HepG2 (cell line): Measurements from ENCODE around the gene ADAM22. TPM values are rescaled to one million over a fixed set of nuclear protein-coding genes. Genes with fewer than 3 reads are reported as not detected.

Source experiments
- ATAC-seq: fragments of 200-7000 bp; cut with Tn5 transposase; 3 replicates; pipeline ENCODE4 v1.9.1; 2020; ENCODE audit warnings: mild to moderate bottlenecking, moderate library complexity
- BruUV-seq: library from RNA; stranded (reverse); fragments of 400-500 nt; replicated peaks from 2 replicates; lab custom pipeline; 2021; lab: Mats Ljungman, UMichigan
- CTCF ChIA-PET: fragments of 300-600 bp; formaldehyde crosslinking; extraction: SDS; loops from one replicate; lab custom pipeline; 2021; ENCODE audit warnings: low total read pairs, inconsistent platforms, low intra/inter-chr PET ratio; lab: Yijun Ruan, JAX
- POLR2A ChIA-PET: fragments of 350-600 bp; sonication (Branson Sonifier 250); formaldehyde crosslinking; loops from one replicate; lab custom pipeline; 2020; ENCODE audit warnings: antibody characterized with exemption, inconsistent platforms; lab: Yijun Ruan, JAX
- DNase-seq: peaks from one replicate; pipeline ENCODE4 v3.0.0-alpha.2; 2015; ENCODE audit warnings: low spot score
- FAIRE-seq: peaks from 3 replicates; lab custom pipeline; 2011; peaks lifted over from hg19 to GRCh38; lab: Jason Lieb, UNC
- H2AFZ ChIP-seq: one replicate; pipeline ENCODE4 v1.6.1; 2011; ENCODE audit warnings: low read length, inconsistent platforms
- H3K27ac ChIP-seq: fragments of 300-600 bp; 3 replicates; pipeline ENCODE4 v1.8.0; 2011; ENCODE audit warnings: mixed run types, mild to moderate bottlenecking, mixed read lengths, low read length, inconsistent platforms; ENCODE audit not compliant: insufficient read depth; ENCODE audit errors: extremely low read length
- H3K27me3 ChIP-seq, 2 experiments: fragments of 200-600 bp in 1 of 2; 2 replicates in 1 of 2; 3 replicates in 1 of 2; pipeline versions ENCODE4 v1.6.0 to v1.8.0; 2011; ENCODE audit warnings: low read length in 2 of 2, mild to moderate bottlenecking in 2 of 2, moderate library complexity in 2 of 2, inconsistent platforms in 1 of 2; ENCODE audit not compliant: insufficient read depth in 2 of 2, control insufficient read depth in 1 of 2
- H3K36me3 ChIP-seq, 2 experiments: fragments of 200-600 bp in 1 of 2; replicated peaks in 1 of 2; 2 replicates in 1 of 2; 3 replicates in 1 of 2; pipeline versions ENCODE4 v1.5.1 to v1.8.0; 2011; ENCODE audit warnings: low read length in 2 of 2, inconsistent platforms in 1 of 2; ENCODE audit not compliant: insufficient read depth in 2 of 2, control insufficient read depth in 1 of 2
- H3K4me1 ChIP-seq: 2 replicates; pipeline ENCODE4 v1.5.1; 2012; ENCODE audit warnings: low read length, inconsistent platforms; ENCODE audit not compliant: insufficient read depth
- H3K4me2 ChIP-seq: 2 replicates; pipeline ENCODE4 v1.6.0; 2011; ENCODE audit warnings: low read depth, low read length, inconsistent platforms
- H3K4me3 ChIP-seq, 3 experiments: fragments of 200-600 bp in 1 of 3; sonication (generic), shearing (Covaris generic) in 1 of 3; replicated peaks in 1 of 3; 2 replicates each; pipeline ENCODE4 v1.5.1; 2011 to 2016; ENCODE audit warnings: low read length in 3 of 3, inconsistent platforms in 2 of 3, low read depth in 2 of 3, mild to moderate bottlenecking in 2 of 3, control low read depth in 1 of 3, mixed read lengths in 1 of 3; ENCODE audit not compliant: insufficient read depth in 1 of 3
- H3K79me2 ChIP-seq: one replicate; pipeline ENCODE4 v1.6.1; 2011; ENCODE audit warnings: low read length, inconsistent platforms; ENCODE audit not compliant: insufficient read depth
- H3K9ac ChIP-seq: 2 replicates; pipeline ENCODE4 v1.6.0; 2011; ENCODE audit warnings: mild to moderate bottlenecking, low read depth, low read length, inconsistent platforms; ENCODE audit not compliant: insufficient read depth
- H3K9me3 ChIP-seq: 2 replicates; pipeline ENCODE4 v1.5.1; 2012; ENCODE audit warnings: mild to moderate bottlenecking, low read length
- H4K20me1 ChIP-seq: 2 replicates; pipeline ENCODE4 v1.6.0; 2011; ENCODE audit warnings: inconsistent platforms, mild to moderate bottlenecking, low read length, moderate library complexity; ENCODE audit not compliant: insufficient read depth
- ARID2 ChIP-seq: sonication (generic); formaldehyde crosslinking; IDR thresholded peaks from 2 replicates; pipeline ENCODE4 v1.8.1; 2022; ENCODE audit warnings: mild to moderate bottlenecking, missing genetic modification reagents, borderline replicate concordance
- CBX5 ChIP-seq: sonication (generic); formaldehyde crosslinking; IDR thresholded peaks from 2 replicates; pipeline ENCODE4 v1.4.0; 2020; ENCODE audit warnings: missing genetic modification reagents, borderline replicate concordance
- CC2D1A ChIP-seq: sonication (generic); formaldehyde crosslinking; IDR thresholded peaks from 2 replicates; pipeline ENCODE4 v1.8.1; 2023; ENCODE audit warnings: mild to moderate bottlenecking, missing genetic modification reagents
- CREM ChIP-seq, 2 experiments: sonication (generic) in 1 of 2; formaldehyde crosslinking in 1 of 2; IDR thresholded peaks; 2 replicates each; pipeline versions ENCODE4 v1.4.0 to v1.6.1; 2016 to 2020; ENCODE audit warnings: antibody characterized with exemption in 1 of 2, mild to moderate bottlenecking in 1 of 2, missing genetic modification reagents in 1 of 2
- HIVEP1 ChIP-seq: sonication (generic); formaldehyde crosslinking; IDR thresholded peaks from 2 replicates; pipeline ENCODE4 v1.4.0; 2020; ENCODE audit warnings: mild to moderate bottlenecking, missing genetic modification reagents
- KLF12 ChIP-seq: sonication (generic); formaldehyde crosslinking; IDR thresholded peaks from 2 replicates; pipeline ENCODE4 v1.4.0; 2020; ENCODE audit warnings: missing genetic modification reagents, borderline replicate concordance
- LCORL ChIP-seq, 2 experiments: fragments of 450-650 bp in 1 of 2; sonication (generic) in 1 of 2; formaldehyde crosslinking in 1 of 2; IDR thresholded peaks; 2 replicates each; pipeline versions ENCODE4 v1.5.0 to v1.6.1; 2017 to 2020; ENCODE audit warnings: antibody characterized with exemption in 1 of 2, missing genetic modification reagents in 1 of 2
- MAFF ChIP-seq: IDR thresholded peaks from 2 replicates; pipeline ENCODE4 v1.6.1; 2011; ENCODE audit warnings: low read depth, low read length, improper control_type of control experiment
- MIER2 ChIP-seq: IDR thresholded peaks from 2 replicates; pipeline ENCODE4 v1.6.1; 2016; ENCODE audit warnings: missing biosample characterization, missing genetic modification reagents
- MTA1 ChIP-seq: sonication (generic); formaldehyde crosslinking; IDR thresholded peaks from 2 replicates; pipeline ENCODE4 v1.4.0; 2020; ENCODE audit warnings: missing genetic modification reagents, mild to moderate bottlenecking, borderline replicate concordance
- NFKBIZ ChIP-seq: IDR thresholded peaks from 2 replicates; pipeline ENCODE4 v1.6.1; 2018; ENCODE audit warnings: missing genetic modification reagents, missing compliant biosample characterization
- NFRKB ChIP-seq: fragments of 450-650 bp; IDR thresholded peaks from 2 replicates; pipeline ENCODE4 v1.6.1; 2017
- PAWR ChIP-seq: sonication (generic); formaldehyde crosslinking; IDR thresholded peaks from 2 replicates; pipeline ENCODE4 v1.4.0; 2020; ENCODE audit warnings: missing genetic modification reagents, mild to moderate bottlenecking, borderline replicate concordance
- RELA ChIP-seq: sonication (generic); formaldehyde crosslinking; IDR thresholded peaks from 2 replicates; pipeline ENCODE4 v1.4.0; 2020; ENCODE audit warnings: missing genetic modification reagents
- SNAPC5 ChIP-seq: sonication (generic); formaldehyde crosslinking; IDR thresholded peaks from 2 replicates; pipeline ENCODE4 v1.8.1; 2023; ENCODE audit warnings: mild to moderate bottlenecking, missing genetic modification reagents, borderline replicate concordance
- YEATS2 ChIP-seq: sonication (generic); formaldehyde crosslinking; IDR thresholded peaks from 2 replicates; pipeline ENCODE4 v1.4.0; 2020; ENCODE audit warnings: missing genetic modification reagents, borderline replicate concordance
- ZFP36 ChIP-seq: fragments of 150-350 bp; IDR thresholded peaks from 2 replicates; pipeline ENCODE4 v1.6.1; 2018; ENCODE audit warnings: borderline replicate concordance, low read length, low read depth; ENCODE audit not compliant: partially characterized antibody
- ZNF33B ChIP-seq: sonication (generic); formaldehyde crosslinking; IDR thresholded peaks from 2 replicates; pipeline ENCODE4 v1.5.1; 2020; ENCODE audit warnings: mild to moderate bottlenecking, missing genetic modification reagents
- ZNF501 ChIP-seq: sonication (generic); formaldehyde crosslinking; IDR thresholded peaks from 2 replicates; pipeline ENCODE4 v1.5.1; 2020; ENCODE audit warnings: mild to moderate bottlenecking, moderate library complexity, missing genetic modification reagents
- ZNF724P ChIP-seq: sonication (generic); formaldehyde crosslinking; IDR thresholded peaks from 2 replicates; pipeline ENCODE4 v1.8.0; 2022; ENCODE audit warnings: missing genetic modification reagents, borderline replicate concordance
- ZNF790 ChIP-seq: sonication (generic); formaldehyde crosslinking; IDR thresholded peaks from 2 replicates; pipeline ENCODE4 v1.8.0; 2022; ENCODE audit warnings: missing genetic modification reagents, mild to moderate bottlenecking, borderline replicate concordance
- WGBS: methylation state at CpG from one replicate; pipeline ENCODE4 v1.1.6; 2017; ENCODE audit warnings: low lambda C conversion rate; 5-methylcytosine and 5-hydroxymethylcytosine counted together
- in situ Hi-C: cut with HindIII; loops from 2 replicates; pipeline ENCODE4 v1.10.0; 2017; ENCODE audit warnings: low pct_unique_long_range_greater_than_20kb; ENCODE audit not compliant: extremely low pct_ligation_motif_present
- intact Hi-C: fragments of 100-400 bp; cut with micrococcal nuclease; formaldehyde crosslinking; loops from one replicate; pipeline ENCODE4 v1.10.0; 2022; ENCODE audit not compliant: unreplicated experiment
- polyA plus RNA-seq, 8 experiments: library from polyadenylated mRNA; depleted of rRNA in 3 of 8; stranded (reverse) in 7 of 8; unstranded in 1 of 8; fragments of >200 nt; fragmentation: Illumina TruSeq in 4 of 8; extraction: Trizol in 4 of 8; gene quantifications; 2 replicates each; pipeline versions ENCODE4 v1.2.1 to v1.2.3, GENCODE V29; 2011 to 2016; ENCODE audit warnings: low read depth in 4 of 8, missing spikeins in 1 of 8, mixed read lengths in 1 of 8; ENCODE audit not compliant: insufficient read depth in 1 of 8
- total RNA-seq, 5 experiments: library from RNA; depleted of rRNA; stranded (reverse); fragments of >200 nt; fragmentation: Illumina TruSeq; extraction: Trizol; gene quantifications; 2 replicates each; pipeline ENCODE4 v1.2.3, GENCODE V29; 2016; ENCODE audit warnings: low read depth in 1 of 5

The ADAM22 gene
- total and polyA plus RNA-seq, 2 of the 13 experiments (the other 11 are each of a cell fraction or from before 2014, with no cell fraction given), result 1.9 to 6.7 TPM

DNA sequence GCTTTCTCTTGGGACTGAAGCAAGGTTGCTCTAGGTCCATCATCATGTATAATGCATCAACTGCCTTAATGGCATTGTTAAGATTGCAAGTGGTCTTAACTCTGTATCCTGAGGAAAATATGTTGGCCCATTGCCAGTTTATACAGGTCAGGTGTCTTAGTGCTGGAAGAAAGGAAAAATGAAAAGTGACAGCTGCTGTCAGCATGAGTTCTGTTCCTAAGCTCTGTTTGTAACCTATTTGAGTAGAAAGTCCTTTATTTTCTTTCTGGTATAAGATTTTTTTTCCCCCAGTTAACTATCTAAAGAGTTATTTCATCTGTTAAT is 158.6 kb downstream of the ADAM22 start:
- no TSS peak for BruUV-seq

GRCh38 chr7:88101769-88102168 is 167.7 kb downstream of the ADAM22 start:
- DNase-seq (no peak), FAIRE-seq (no peak), ATAC-seq (no peak)
- WGBS, result 33% methylated on average over 1 of the region's 1 CpG
- POLR2A ChIA-PET, result no interaction called here
- Histone ChIP-seq H3K79me2 (no peaks in the 10 kb centered on the region), H3K27ac (no peak overlapping the region), H3K27me3 (no peaks in the 10 kb centered on the region), H3K4me3 (no peak overlapping the region), H3K9me3 (no peaks in the 10 kb centered on the region), H3K4me1 (peaks cover 16% of the 10 kb centered on the region), H3K4me2 (no peak overlapping the region), H2AFZ (no peak overlapping the region), H3K9ac (no peak overlapping the region), H4K20me1 (no peaks in the 10 kb centered on the region), H3K36me3 (no peaks in the 10 kb centered on the region)
- CTCF ChIA-PET, result no interaction called here
- TF ChIP-seq ARID2 (CRISPR knock-in tag), result no peak
- TF ChIP-seq RELA, result no peak
- no peak for TF ChIP-seq ZFP36
- TF ChIP-seq CC2D1A (CRISPR knock-in tag), result no peak
- no peak for TF ChIP-seq PAWR (CRISPR knock-in tag)
- no peak for TF ChIP-seq ZNF33B (CRISPR knock-in tag)
- TF ChIP-seq ZNF790 (CRISPR knock-in tag), result no peak
- no peak for TF ChIP-seq CBX5 (CRISPR knock-in tag)
- no peak for TF ChIP-seq NFRKB
- no peak for TF ChIP-seq ZNF501
- no peak for TF ChIP-seq YEATS2 (CRISPR knock-in tag)
- TF ChIP-seq SNAPC5 (CRISPR knock-in tag), result no peak
- no peak for TF ChIP-seq MIER2 (CRISPR knock-in tag)
- TF ChIP-seq ZNF724P (CRISPR knock-in tag), result no peak
- TF ChIP-seq MAFF, result no peak
- TF ChIP-seq HIVEP1, result no peak
- no peak for TF ChIP-seq CREM (IDR thresholded peaks at IDR 0.05)
- no peak for TF ChIP-seq CREM (CRISPR knock-in tag; IDR thresholded peaks at IDR 0.05)
- no peak for TF ChIP-seq NFKBIZ (CRISPR knock-in tag)
- no peak for TF ChIP-seq KLF12
- intact Hi-C loops, result no loop called here
- BruUV-seq, result no TSS peak
- in situ Hi-C loops, result loop anchor here (10.0 kb wide), 1 partner anchor 297 kb away; no protein-coding TSS in a partner anchor

More for the DNA sequence above, 158.6 kb downstream of the ADAM22 start:
- TF ChIP-seq LCORL (IDR thresholded peaks at IDR 0.05) (peak; percentile 60; the same call in 1 of the 2 replicates), LCORL (CRISPR knock-in tag; IDR thresholded peaks at IDR 0.05) (no peak), MTA1 (CRISPR knock-in tag) (no peak)
- Histone ChIP-seq H3K79me2 (no peaks in the 10 kb centered on the region), H3K36me3 (no peaks in the 10 kb centered on the region), H3K27me3 (no peaks in the 10 kb centered on the region), H3K9ac (no peak overlapping the region), H3K27ac (no peak overlapping the region), H3K4me1 (no peaks in the 10 kb centered on the region), H3K4me3 (no peak overlapping the region), H3K4me2 (no peak overlapping the region), H3K9me3 (no peaks in the 10 kb centered on the region), H4K20me1 (no peaks in the 10 kb centered on the region), H2AFZ (no peak overlapping the region)
- no peak for FAIRE-seq
- no peak for ATAC-seq
- ChIA-PET CTCF (no interaction called here), POLR2A (no interaction called here)
- in situ Hi-C loops, result no loop called here
- intact Hi-C loops, result no loop called here
- no peak for DNase-seq
